Parathyroid adenoma (tissue), 2 donors: ENCODE data around the gene CTSC.

Source experiments
- H2AFZ ChIP-seq: fragments of 300-600 bp; sonication (generic); one replicate; pipeline ENCODE4 v1.7.0; 2017; ENCODE audit warnings: antibody characterized with exemption, mild to moderate bottlenecking
- H3K27ac ChIP-seq: fragments of 300-600 bp; sonication (generic); one replicate; pipeline ENCODE4 v1.7.0; 2017
- H3K27me3 ChIP-seq: fragments of 300-600 bp; sonication (generic); one replicate; pipeline ENCODE4 v1.7.0; 2017; ENCODE audit warnings: low read length; ENCODE audit not compliant: control insufficient read depth, insufficient read depth
- H3K36me3 ChIP-seq: fragments of 300-600 bp; sonication (generic); one replicate; pipeline ENCODE4 v1.7.0; 2017; ENCODE audit warnings: low read length; ENCODE audit not compliant: control insufficient read depth, insufficient read depth
- H3K4me1 ChIP-seq: fragments of 300-600 bp; sonication (generic); one replicate; pipeline ENCODE4 v1.7.0; 2017; ENCODE audit warnings: control low read depth
- H3K4me2 ChIP-seq: fragments of 300-600 bp; sonication (generic); one replicate; pipeline ENCODE4 v1.7.0; 2017; ENCODE audit warnings: low read length
- H3K4me3 ChIP-seq: fragments of 300-600 bp; sonication (generic); one replicate; pipeline ENCODE4 v1.7.0; 2017; ENCODE audit warnings: low read depth, low read length
- H3K79me2 ChIP-seq: fragments of 300-600 bp; sonication (generic); one replicate; pipeline ENCODE4 v1.7.0; 2017; ENCODE audit warnings: control low read depth
- H3K9ac ChIP-seq: fragments of 300-600 bp; sonication (generic); one replicate; pipeline ENCODE4 v1.7.0; 2017; ENCODE audit warnings: mild to moderate bottlenecking
- H3K9me3 ChIP-seq: fragments of 300-600 bp; sonication (generic); one replicate; pipeline ENCODE4 v1.7.0; 2017; ENCODE audit warnings: low read length; ENCODE audit not compliant: control insufficient read depth
- CTCF ChIP-seq: fragments of 300-600 bp; sonication (generic); IDR thresholded peaks from one replicate; pipeline ENCODE4 v1.7.0; 2017; ENCODE audit warnings: antibody characterized with exemption, mild to moderate bottlenecking
- donor health status: primary hyperparathyroidism.

Gene CTSC

GRCh38 chr11:88345949-88346348, 8.4 kb upstream of the CTSC start:
- H3K36me3 ChIP-seq: no peaks in the 10 kb centered on the region
- no peaks in the 10 kb centered on the region for H3K27me3 ChIP-seq
- H3K9me3 ChIP-seq: no peaks in the 10 kb centered on the region
- no peak overlapping the region for H3K9ac ChIP-seq
- no peaks in the 10 kb centered on the region for H3K79me2 ChIP-seq
- no peaks in the 10 kb centered on the region for H3K4me1 ChIP-seq
- TF ChIP-seq CTCF: no peak
- no peak overlapping the region for H2AFZ ChIP-seq
- no peak overlapping the region for H3K27ac ChIP-seq
- no peak overlapping the region for H3K4me2 ChIP-seq
- H3K4me3 ChIP-seq: no peak overlapping the region

- H3K27ac ChIP-seq: no peak overlapping the region
- H3K79me2 ChIP-seq: no peaks in the 10 kb centered on the region
- H3K27me3 ChIP-seq: no peaks in the 10 kb centered on the region
- no peak for TF ChIP-seq CTCF
- no peak overlapping the region for H2AFZ ChIP-seq
- H3K4me1 ChIP-seq: no peaks in the 10 kb centered on the region
- no peak overlapping the region for H3K9ac ChIP-seq
- H3K9me3 ChIP-seq: no peaks in the 10 kb centered on the region
- H3K4me3 ChIP-seq: no peak overlapping the region
- H3K4me2 ChIP-seq: no peak overlapping the region
- no peaks in the 10 kb centered on the region for H3K36me3 ChIP-seq
Observed at GRCh38 chr11:88345408-88345807, 7.9 kb upstream of the CTSC start.

- H3K36me3 ChIP-seq: no peaks in the 10 kb centered on the region
Observed at GRCh38 chr11:88344869-88345268, 7.3 kb upstream of the CTSC start.

GRCh38 chr11:88341522-88342251, 4.2 kb upstream of the CTSC start:
- no peak overlapping the region for H3K4me3 ChIP-seq
- no peaks in the 10 kb centered on the region for H3K36me3 ChIP-seq
- no peaks in the 10 kb centered on the region for H3K9me3 ChIP-seq
- H2AFZ ChIP-seq: no peak overlapping the region
- no peak overlapping the region for H3K4me2 ChIP-seq
- H3K27me3 ChIP-seq: no peaks in the 10 kb centered on the region
- no peak for TF ChIP-seq CTCF
- no peak overlapping the region for H3K9ac ChIP-seq
- no peak overlapping the region for H3K27ac ChIP-seq
- H3K4me1 ChIP-seq: no peaks in the 10 kb centered on the region
- no peaks in the 10 kb centered on the region for H3K79me2 ChIP-seq

More at GRCh38 chr11:88344869-88345268, 7.3 kb upstream of the CTSC start:
- no peak overlapping the region for H3K4me2 ChIP-seq
- no peak overlapping the region for H2AFZ ChIP-seq
- no peaks in the 10 kb centered on the region for H3K79me2 ChIP-seq
- H3K9me3 ChIP-seq: no peaks in the 10 kb centered on the region
- no peak overlapping the region for H3K9ac ChIP-seq
- no peak overlapping the region for H3K27ac ChIP-seq
- no peaks in the 10 kb centered on the region for H3K4me1 ChIP-seq
- no peaks in the 10 kb centered on the region for H3K27me3 ChIP-seq
- no peak overlapping the region for H3K4me3 ChIP-seq
- no peak for TF ChIP-seq CTCF

GRCh38 chr11:88340366-88340935, 2.9 kb upstream of the CTSC start:
- Histone ChIP-seq H3K4me1 (no peaks in the 10 kb centered on the region), H3K4me2 (no peak overlapping the region), H3K36me3 (no peaks in the 10 kb centered on the region), H3K4me3 (no peak overlapping the region), H2AFZ (no peak overlapping the region), H3K79me2 (no peaks in the 10 kb centered on the region), H3K27me3 (no peaks in the 10 kb centered on the region), H3K27ac (no peak overlapping the region), H3K9ac (no peak overlapping the region), H3K9me3 (no peaks in the 10 kb centered on the region)
- no peak for TF ChIP-seq CTCF
